HG03558 (cell line): ENCODE results near the gene TMEM222.

Source experiments
- ATAC-seq: cut with Tn5 transposase; IDR thresholded peaks from one replicate; pipeline ENCODE4 v1.9.1; 2021; ENCODE audit warnings: moderate number of reproducible peaks; ENCODE audit not compliant: unreplicated experiment; ENCODE audit errors: extremely low read depth

The TMEM222 gene

GRCh38 chr1:27306071-27306470, 15.9 kb upstream of the TMEM222 start:
- ATAC-seq: no peak

- ATAC-seq: no peak
These were observed 14.8 kb upstream of the TMEM222 start for GRCh38 chr1:27306892-27307761.

GRCh38 chr1:27307874-27308598, 13.9 kb upstream of the TMEM222 start:
- no peak for ATAC-seq

- ATAC-seq: no peak
These were observed 7.8 kb upstream of the TMEM222 start for GRCh38 chr1:27314169-27314568.

- ATAC-seq: no peak
These were observed 7.2 kb upstream of the TMEM222 start for GRCh38 chr1:27314737-27315136.

- ATAC-seq: no peak
These were observed 5.1 kb upstream of the TMEM222 start for GRCh38 chr1:27316860-27317259.

GRCh38 chr1:27318136-27318535, 3.8 kb upstream of the TMEM222 start:
- ATAC-seq: no peak

- no peak for ATAC-seq
These were observed 3.4 kb upstream of the TMEM222 start for GRCh38 chr1:27318596-27318995.

- no peak for ATAC-seq
These were observed 742 bp downstream of the TMEM222 start for GRCh38 chr1:27322569-27323240.

GRCh38 chr1:27325286-27325685, 3.3 kb downstream of the TMEM222 start:
- no peak for ATAC-seq

GRCh38 chr1:27327964-27328363, 6.0 kb downstream of the TMEM222 start:
- no peak for ATAC-seq

GRCh38 chr1:27330786-27331185, 8.8 kb downstream of the TMEM222 start:
- ATAC-seq: no peak

- no peak for ATAC-seq
These were observed 9.5 kb downstream of the TMEM222 start for GRCh38 chr1:27331426-27331825.

- no peak for ATAC-seq
These were observed 10.0 kb downstream of the TMEM222 start for GRCh38 chr1:27331922-27332321.

- no peak for ATAC-seq
These were observed 10.7 kb downstream of the TMEM222 start for GRCh38 chr1:27332536-27333281.

- ATAC-seq: no peak
These were observed 11.8 kb downstream of the TMEM222 start for GRCh38 chr1:27333717-27334279.

- no peak for ATAC-seq
These were observed 13.8 kb downstream of the TMEM222 start for GRCh38 chr1:27335506-27336422.

- ATAC-seq: no peak
These were observed 14.8 kb downstream of the TMEM222 start for GRCh38 chr1:27336756-27337155.

- ATAC-seq: no peak
These were observed 16.8 kb downstream of the TMEM222 start for GRCh38 chr1:27338751-27339150.
